Neural progenitor cell (in vitro differentiated cells): ENCODE measurements around the gene JUND. TPM values are rescaled to one million over a fixed set of nuclear protein-coding genes. Genes with fewer than 3 reads are reported as not detected.

ENCODE experiments used
- DNase-seq: peaks from one replicate; pipeline ENCODE4 v3.0.0-alpha.2; 2016; ENCODE audit warnings: low spot score
- H2AFZ ChIP-seq: fragments of 200-600 bp; sonication (generic); replicated peaks from 2 replicates; pipeline ENCODE4 v1.6.1; 2016; ENCODE audit warnings: antibody characterized with exemption
- H3F3A ChIP-seq: fragments of 200-600 bp; sonication (generic); 2 replicates; pipeline ENCODE4 v1.6.1; 2016; ENCODE audit warnings: antibody characterized with exemption, low read depth
- H3K27ac ChIP-seq: fragments of 200-600 bp; sonication (generic); 2 replicates; pipeline ENCODE4 v1.5.1; 2016; ENCODE audit warnings: mild to moderate bottlenecking
- H3K27me3 ChIP-seq: fragments of 200-600 bp; sonication (generic); 2 replicates; pipeline ENCODE4 v1.6.1; 2016; ENCODE audit warnings: mild to moderate bottlenecking, moderate library complexity
- H3K36me3 ChIP-seq: fragments of 200-600 bp; sonication (generic); 2 replicates; pipeline ENCODE4 v1.5.1; 2016
- H3K4me1 ChIP-seq: fragments of 200-600 bp; sonication (generic); 2 replicates; pipeline ENCODE4 v1.6.1; 2016; ENCODE audit warnings: mixed run types
- H3K4me2 ChIP-seq: fragments of 200-600 bp; sonication (generic); 2 replicates; pipeline ENCODE4 v1.6.1; 2016
- H3K4me3 ChIP-seq: fragments of 200-600 bp; sonication (generic); 2 replicates; pipeline ENCODE4 v1.5.1; 2016
- H3K79me2 ChIP-seq: fragments of 200-600 bp; sonication (generic); 2 replicates; pipeline ENCODE4 v1.6.1; 2016; ENCODE audit warnings: low read depth
- H3K9ac ChIP-seq: fragments of 200-600 bp; sonication (generic); 2 replicates; pipeline ENCODE4 v1.6.1; 2016
- H3K9me3 ChIP-seq: fragments of 200-600 bp; sonication (generic); 2 replicates; pipeline ENCODE4 v1.5.1; 2016; ENCODE audit warnings: low read depth
- H4K20me1 ChIP-seq: fragments of 200-600 bp; sonication (generic); 2 replicates; pipeline ENCODE4 v1.6.1; 2016; ENCODE audit warnings: low read depth
- H3K27ac Mint-ChIP-seq: 3 replicates; pipeline ENCODE4 v1.8.0; 2021; ENCODE audit warnings: mixed read lengths
- H3K27me3 Mint-ChIP-seq: 2 replicates; pipeline ENCODE4 v1.8.0; 2022; ENCODE audit warnings: low read depth, mild to moderate bottlenecking, inconsistent platforms, moderate library complexity, mixed read lengths; ENCODE audit not compliant: insufficient read depth
- H3K36me3 Mint-ChIP-seq: 3 replicates; pipeline ENCODE4 v1.8.0; 2021; ENCODE audit warnings: mixed read lengths
- H3K4me1 Mint-ChIP-seq: 3 replicates; pipeline ENCODE4 v1.8.0; 2021; ENCODE audit warnings: mixed read lengths
- H3K4me3 Mint-ChIP-seq: 3 replicates; pipeline ENCODE4 v1.8.0; 2021; ENCODE audit warnings: mild to moderate bottlenecking, moderate library complexity, mixed read lengths
- H3K9me3 Mint-ChIP-seq: 3 replicates; pipeline ENCODE4 v1.8.0; 2020; ENCODE audit warnings: mixed read lengths
- EZH2 ChIP-seq: fragments of 200-600 bp; sonication (generic); IDR thresholded peaks from 2 replicates; pipeline ENCODE4 v1.6.1; 2017; ENCODE audit warnings: antibody characterized with exemption, mild to moderate bottlenecking, moderate library complexity
- EZH2phosphoT487 ChIP-seq: fragments of 200-600 bp; sonication (generic); IDR thresholded peaks from 2 replicates; pipeline ENCODE4 v1.6.1; 2017; ENCODE audit warnings: antibody characterized with exemption
- total RNA-seq: library from RNA; depleted of rRNA; stranded (reverse); fragments of >200 nt; gene quantifications from 2 replicates; pipeline ENCODE4 v1.2.3, GENCODE V29; 2015; ENCODE audit warnings: low replicate concordance
- TF ChIP-seq, protein P1 (sequence below): fragments of 200-600 bp; sonication (generic); IDR thresholded peaks from 2 replicates; pipeline ENCODE4 v1.5.1; 2017; ENCODE audit warnings: antibody characterized with exemption, mild to moderate bottlenecking

Gene JUND
- total RNA-seq, result 51.7 and 107 TPM in 2 replicates

DNA sequence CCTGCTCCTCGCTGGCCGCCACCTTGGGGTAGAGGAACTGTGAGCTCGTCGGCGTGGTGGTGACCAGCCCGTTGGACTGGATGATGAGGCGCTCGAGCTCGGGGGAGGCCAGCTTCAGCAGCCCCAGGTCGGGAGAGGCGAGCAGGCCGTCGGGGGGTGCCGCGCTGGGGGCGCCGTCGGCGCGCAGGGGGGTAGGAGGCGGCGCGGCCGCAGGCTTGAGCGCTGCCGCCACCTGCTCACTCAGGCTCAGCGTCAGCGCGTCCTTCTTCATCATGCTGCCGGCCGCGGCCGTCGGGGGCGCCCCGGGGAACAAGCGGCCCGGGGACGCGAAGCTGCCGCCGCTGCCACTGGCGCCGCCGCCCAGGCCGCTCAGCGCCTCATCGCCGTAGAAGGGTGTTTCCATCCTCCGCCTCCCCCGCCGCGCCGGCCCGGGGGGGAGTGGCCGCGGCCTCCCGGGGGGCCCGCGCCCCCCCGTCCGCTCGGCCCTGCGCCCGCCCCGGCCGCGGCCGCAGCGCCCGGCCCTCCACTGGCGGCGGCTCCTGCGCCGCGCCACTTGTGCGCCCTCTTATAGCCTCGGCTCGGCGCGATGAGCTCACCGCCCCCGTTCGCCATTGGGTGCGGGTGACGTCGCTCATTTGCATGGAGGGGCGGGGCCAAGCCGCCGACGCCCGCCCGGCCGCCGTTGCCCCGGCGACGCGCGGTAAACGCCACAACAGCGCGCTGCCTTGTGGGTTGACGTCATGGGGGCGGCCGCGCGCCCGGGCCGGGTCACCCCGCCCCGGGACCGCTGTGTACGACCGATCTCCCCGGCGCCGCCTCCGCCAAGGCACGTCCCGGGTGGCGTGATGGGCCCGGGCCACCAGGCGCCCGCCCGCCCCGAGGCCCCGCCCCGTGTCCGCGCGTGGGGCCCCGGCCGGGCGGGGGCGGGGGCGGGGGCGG lies at the start of gene JUND:
JUND (minus strand) TSS at position 541 of the 939 bp plus-strand sequence; CDS start at position 403, 138 bp downstream.
- DNase-seq, result peak; percentile 99
- Mint-ChIP-seq H3K36me3 (peaks cover 11% of the 10 kb centered on the region), H3K4me1 (peaks cover 33% of the 10 kb centered on the region), H3K4me3 (peak within 1 kb of the TSS; percentile 94), H3K27ac (peak within 1 kb of the TSS; percentile 98), H3K27me3 (peaks cover 27% of the 10 kb centered on the region), H3K9me3 (peaks cover 4% of the 10 kb centered on the region)
- Histone ChIP-seq H4K20me1 (peaks cover 39% of the 10 kb centered on the region), H3K4me3 (peak within 1 kb of the TSS; percentile 99), H3K36me3 (no peaks in the 10 kb centered on the region), H3K4me2 (peak within 1 kb of the TSS; percentile 90), H3K27ac (peak within 1 kb of the TSS; percentile 99), H3F3A (peaks cover 49% of the 10 kb centered on the region), H3K27me3 (no peaks in the 10 kb centered on the region), H3K79me2 (peaks cover 49% of the 10 kb centered on the region), H2AFZ (no peak within 1 kb of the TSS), H3K9me3 (no peaks in the 10 kb centered on the region), H3K4me1 (no peaks in the 10 kb centered on the region), H3K9ac (peak within 1 kb of the TSS; percentile 96)
- TF ChIP-seq, protein P1, sequence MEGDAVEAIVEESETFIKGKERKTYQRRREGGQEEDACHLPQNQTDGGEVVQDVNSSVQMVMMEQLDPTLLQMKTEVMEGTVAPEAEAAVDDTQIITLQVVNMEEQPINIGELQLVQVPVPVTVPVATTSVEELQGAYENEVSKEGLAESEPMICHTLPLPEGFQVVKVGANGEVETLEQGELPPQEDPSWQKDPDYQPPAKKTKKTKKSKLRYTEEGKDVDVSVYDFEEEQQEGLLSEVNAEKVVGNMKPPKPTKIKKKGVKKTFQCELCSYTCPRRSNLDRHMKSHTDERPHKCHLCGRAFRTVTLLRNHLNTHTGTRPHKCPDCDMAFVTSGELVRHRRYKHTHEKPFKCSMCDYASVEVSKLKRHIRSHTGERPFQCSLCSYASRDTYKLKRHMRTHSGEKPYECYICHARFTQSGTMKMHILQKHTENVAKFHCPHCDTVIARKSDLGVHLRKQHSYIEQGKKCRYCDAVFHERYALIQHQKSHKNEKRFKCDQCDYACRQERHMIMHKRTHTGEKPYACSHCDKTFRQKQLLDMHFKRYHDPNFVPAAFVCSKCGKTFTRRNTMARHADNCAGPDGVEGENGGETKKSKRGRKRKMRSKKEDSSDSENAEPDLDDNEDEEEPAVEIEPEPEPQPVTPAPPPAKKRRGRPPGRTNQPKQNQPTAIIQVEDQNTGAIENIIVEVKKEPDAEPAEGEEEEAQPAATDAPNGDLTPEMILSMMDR, result peak; percentile 35
- no peak for TF ChIP-seq EZH2phosphoT487

DNA sequence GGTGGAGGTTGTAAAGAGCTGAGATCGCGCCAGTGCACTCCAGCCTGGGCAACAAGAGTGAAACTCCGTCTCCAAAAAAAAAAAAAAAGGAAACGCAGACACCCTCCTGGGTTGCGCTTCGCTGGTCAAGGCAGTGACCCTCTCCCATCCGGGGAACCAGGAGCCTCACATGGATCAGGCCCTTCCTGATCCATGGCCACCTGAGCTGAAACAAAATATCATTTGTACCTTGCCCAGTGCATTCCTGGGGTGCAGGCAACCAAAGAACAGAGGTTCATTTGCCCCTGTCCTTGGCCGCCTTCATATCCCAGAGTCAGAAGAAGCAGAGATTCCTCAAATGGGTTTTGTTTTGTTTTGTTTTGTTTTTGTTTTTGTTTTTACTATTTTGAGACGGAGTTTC lies 49.4 kb upstream of the JUND start:
- H3K36me3 ChIP-seq, result no peaks in the 10 kb centered on the region
- H3K27me3 ChIP-seq, result no peaks in the 10 kb centered on the region
- no peaks in the 10 kb centered on the region for H3K79me2 ChIP-seq
- H3K4me1 ChIP-seq, result peaks cover 4% of the 10 kb centered on the region
- H3F3A ChIP-seq, result peaks cover 10% of the 10 kb centered on the region
- DNase-seq, result no peak
- no peak overlapping the region for H3K9ac ChIP-seq
- Mint-ChIP-seq H3K27me3 (peaks cover 2% of the 10 kb centered on the region), H3K4me3 (peak overlapping the region; percentile 53), H3K36me3 (no peaks in the 10 kb centered on the region), H3K4me1 (peaks cover 20% of the 10 kb centered on the region), H3K9me3 (no peaks in the 10 kb centered on the region), H3K27ac (no peak overlapping the region)
- no peak overlapping the region for H3K4me3 ChIP-seq
- no peak overlapping the region for H2AFZ ChIP-seq
- H4K20me1 ChIP-seq, result no peaks in the 10 kb centered on the region
- TF ChIP-seq, protein P1, result no peak
- TF ChIP-seq EZH2phosphoT487, result no peak
- no peak for TF ChIP-seq EZH2
- no peak overlapping the region for H3K4me2 ChIP-seq
- H3K27ac ChIP-seq, result no peak overlapping the region
- no peaks in the 10 kb centered on the region for H3K9me3 ChIP-seq

DNA sequence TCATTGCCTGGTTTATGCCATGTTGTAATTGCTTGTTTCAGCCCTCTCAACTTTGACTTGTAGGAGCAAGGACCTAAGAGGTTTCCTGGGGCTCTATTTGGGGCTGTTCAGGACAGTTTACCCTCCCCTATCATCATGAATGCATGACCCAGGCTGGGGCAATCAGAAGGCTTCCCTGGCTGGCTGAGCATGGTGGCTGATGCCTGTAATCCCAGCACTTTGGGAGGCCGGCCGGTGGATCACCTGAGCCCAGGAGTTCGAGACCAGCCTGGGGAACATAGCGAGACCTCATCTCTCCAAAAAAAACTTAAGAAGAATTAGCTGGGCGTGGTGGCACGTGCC lies 47.6 kb upstream of the JUND start:
- Mint-ChIP-seq H3K27ac (peak overlapping the region; percentile 97), H3K4me1 (peaks cover 16% of the 10 kb centered on the region), H3K36me3 (no peaks in the 10 kb centered on the region), H3K4me3 (peak overlapping the region; percentile 86), H3K27me3 (peaks cover 2% of the 10 kb centered on the region), H3K9me3 (no peaks in the 10 kb centered on the region)
- Histone ChIP-seq H3K4me3 (peak overlapping the region; percentile 46), H3K9ac (no peak overlapping the region), H3K4me2 (peak overlapping the region; percentile 79), H3F3A (peaks cover 19% of the 10 kb centered on the region), H3K27ac (no peak overlapping the region), H3K36me3 (no peaks in the 10 kb centered on the region), H3K4me1 (peaks cover 4% of the 10 kb centered on the region), H4K20me1 (no peaks in the 10 kb centered on the region), H2AFZ (peak overlapping the region; percentile 69), H3K9me3 (no peaks in the 10 kb centered on the region), H3K79me2 (no peaks in the 10 kb centered on the region), H3K27me3 (no peaks in the 10 kb centered on the region)
- TF ChIP-seq, protein P1, result no peak
- no peak for TF ChIP-seq EZH2
- no peak for TF ChIP-seq EZH2phosphoT487
- no peak for DNase-seq
